ENCODE data around the gene TRMT2A.
A peak's percentile ranks its signal among the peaks of the same experiment; 100 is the strongest.
"Not testable (repeated sequence)": the region's sequence is repeated elsewhere in the genome, so short reads cannot be mapped to it uniquely, and the experiment has no call there.

The TRMT2A gene

DNA sequence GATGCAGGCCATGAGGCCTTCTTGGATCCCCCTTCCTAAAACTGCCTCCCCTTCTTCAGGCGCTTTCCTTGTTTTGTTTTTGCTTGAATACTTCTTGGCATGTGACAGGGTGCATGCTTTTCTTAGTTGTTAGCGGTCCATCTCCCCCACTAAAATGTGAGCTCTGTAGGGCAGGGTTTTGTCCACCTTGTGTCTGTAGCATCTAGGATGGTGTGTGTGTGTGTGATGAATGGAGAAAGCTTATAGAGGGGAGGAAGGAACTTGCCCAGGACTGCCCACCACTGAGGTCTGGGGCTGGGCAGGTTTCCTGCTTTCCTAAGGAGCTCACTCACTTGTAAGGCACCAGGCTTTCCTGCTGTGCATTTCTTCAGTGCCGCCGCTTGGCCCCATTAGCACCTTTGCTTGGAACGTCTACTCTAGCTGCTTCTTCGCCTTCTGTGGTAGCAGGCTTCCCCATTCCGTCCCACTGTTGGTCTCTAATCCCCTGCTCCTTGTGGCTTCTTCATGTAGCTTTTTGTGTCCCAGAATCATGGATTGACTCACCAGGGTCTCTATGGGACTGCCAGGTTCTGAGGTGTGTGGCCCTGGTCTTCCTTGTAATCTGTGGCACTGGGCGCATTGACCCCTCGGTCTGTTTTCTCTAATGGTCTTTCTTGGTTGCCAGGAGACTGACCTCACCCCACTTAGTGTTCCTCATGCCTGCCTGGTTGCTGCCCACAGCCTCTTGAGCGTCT lies 33.7 kb downstream of the TRMT2A start:
- DNase-seq: no peak

DNA sequence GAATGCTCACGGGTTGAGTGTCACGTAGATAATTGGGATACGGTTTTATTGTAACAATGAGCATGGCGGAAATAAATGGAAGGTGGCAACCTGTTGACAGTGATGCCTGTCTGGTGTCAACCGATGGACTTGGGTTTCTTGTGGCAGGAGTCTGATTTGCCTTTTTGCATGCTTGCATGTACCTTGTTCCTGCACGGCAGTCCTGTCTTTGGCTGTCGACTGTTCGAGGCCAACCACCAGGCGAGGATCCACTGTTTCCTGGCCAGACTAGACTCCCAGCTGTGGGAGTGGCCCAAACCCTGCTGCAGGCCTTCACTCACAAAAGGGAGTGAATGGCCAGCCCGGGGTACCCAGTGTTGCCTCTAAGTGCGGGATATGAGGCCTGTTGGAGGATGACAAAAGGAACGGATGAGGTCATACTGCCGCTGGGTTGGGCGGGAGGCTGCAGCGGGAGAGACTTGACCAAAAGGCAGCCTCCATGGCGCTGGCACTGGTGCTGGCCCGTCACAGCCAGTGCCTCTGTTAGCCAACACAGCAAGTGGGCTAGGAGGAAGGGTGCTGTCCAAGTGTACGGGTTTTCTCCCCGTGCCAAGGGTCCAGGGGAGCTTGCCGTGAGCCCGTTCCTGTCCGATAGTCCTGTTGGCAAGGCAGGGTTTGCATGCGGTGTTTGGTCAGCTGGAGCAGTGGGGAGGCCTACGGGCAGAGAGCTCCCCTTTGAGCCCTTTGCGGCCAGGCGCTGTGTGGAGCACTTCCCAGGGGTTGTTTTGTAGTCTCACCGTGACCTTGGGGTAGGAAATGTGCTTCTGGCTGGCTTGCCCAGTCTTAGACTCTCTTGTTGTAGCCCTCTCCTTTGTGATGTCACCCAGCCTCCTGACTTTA lies 36.0 kb downstream of the TRMT2A start:
- DNase-seq: peak; percentile 35

DNA sequence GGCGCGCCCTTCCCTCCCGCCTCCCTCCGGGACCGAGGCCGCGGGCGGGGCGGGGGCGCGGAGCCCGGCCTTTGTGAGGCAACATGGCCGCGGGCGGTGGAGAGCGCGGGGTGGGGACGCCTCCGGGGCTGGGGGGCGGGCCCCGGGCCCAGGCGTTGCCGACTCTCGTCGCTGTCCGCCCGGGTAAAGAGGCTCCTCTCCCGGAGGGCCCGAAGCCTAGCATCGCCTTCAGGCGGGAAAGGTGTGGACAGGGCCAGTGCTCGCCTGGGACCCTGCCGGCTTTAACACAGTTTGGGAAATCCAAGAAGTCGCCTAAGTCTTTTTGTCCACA lies 36.6 kb downstream of the TRMT2A start:
- DNase-seq: peak; percentile 33

DNA sequence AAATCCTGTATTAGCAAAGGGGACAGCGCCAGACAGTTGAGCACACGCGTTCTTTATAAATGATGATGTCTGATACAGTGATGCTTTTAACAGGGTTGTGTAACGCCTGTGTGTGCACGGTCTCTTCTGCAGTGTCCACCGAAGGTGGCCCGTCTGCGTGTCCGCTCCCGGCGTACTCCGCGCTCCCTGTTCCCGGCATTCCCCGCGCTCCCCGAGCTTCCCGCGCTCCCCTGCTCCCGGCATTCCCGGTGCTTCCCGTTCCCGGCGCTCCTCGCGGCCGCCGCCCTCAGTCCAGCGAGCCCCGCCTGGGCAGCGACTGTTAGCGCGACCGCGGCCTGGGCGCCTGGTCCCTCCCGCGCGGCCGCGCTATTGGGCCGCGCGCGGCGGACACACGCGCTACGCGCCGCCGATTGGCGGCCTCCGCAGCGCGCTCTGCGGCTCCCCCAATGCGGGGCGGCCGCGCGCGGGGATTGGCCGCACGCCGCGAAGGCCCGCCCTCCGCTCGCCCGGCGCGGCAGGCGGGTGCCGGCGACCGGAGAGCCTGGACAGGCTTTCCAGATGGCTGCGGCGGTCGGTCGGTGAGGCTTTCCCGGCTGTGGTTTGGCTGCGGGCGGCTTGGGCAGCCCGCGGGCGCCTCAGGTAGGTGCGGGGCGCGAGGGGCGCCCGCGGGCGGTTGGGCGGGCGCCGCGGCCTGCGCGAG lies 37.1 kb downstream of the TRMT2A start, which contains the start of gene DGCR8:
TSS of gene DGCR8 (plus strand) at position 497 of the 700 bp plus-strand sequence. CDS start 5,723 bp downstream, outside the sequence.
- peak; percentile 96 for DNase-seq

DNA sequence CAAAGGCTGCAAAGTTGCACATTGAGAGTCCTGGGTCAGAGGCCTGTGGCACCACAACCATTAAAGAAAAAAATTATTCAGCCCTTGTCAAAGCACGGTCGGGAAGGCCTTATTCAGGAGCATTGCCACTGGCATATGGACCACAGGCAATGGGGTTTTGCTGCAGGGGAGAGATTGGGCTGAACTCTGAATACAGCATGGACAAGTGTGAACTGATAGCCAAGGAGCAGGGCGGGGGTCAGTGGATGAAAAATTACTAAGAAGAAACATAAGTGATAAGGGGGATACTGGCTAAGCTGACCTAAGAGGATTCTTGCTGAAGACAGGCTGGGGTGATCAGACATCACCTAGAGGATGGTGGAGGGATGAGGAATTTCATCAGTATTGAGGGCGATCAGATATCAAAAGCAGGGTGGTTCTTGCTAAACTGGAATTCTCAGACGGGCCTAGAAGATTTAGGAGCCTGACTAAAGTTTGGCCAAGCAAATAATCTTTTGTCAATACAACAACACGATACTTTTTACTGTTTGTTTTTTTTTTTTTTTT lies 40.3 kb downstream of the TRMT2A start:
- no peak for DNase-seq

DNA sequence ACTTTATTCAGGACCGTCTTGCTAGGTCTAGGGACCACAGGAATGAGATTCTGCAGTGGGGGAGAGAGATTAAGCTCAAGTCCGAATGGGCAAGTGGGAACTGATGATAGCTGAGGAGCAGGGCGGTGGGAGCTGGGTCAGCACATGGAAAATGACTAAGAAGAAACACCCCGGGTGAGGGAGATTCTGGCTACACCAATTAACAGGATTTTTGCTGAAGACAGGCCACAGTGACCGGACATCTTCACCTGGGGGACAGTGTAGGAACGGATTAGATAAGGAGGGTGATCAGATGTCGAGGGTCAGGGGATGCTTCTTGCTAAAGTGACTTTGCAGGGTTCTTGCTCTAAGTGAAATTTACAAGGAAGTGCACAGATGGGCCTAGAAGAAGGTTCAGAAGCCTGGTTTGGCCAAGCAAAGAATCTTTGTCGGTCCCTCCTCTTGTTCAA lies 45.5 kb downstream of the TRMT2A start:
- DNase-seq: no peak

DNA sequence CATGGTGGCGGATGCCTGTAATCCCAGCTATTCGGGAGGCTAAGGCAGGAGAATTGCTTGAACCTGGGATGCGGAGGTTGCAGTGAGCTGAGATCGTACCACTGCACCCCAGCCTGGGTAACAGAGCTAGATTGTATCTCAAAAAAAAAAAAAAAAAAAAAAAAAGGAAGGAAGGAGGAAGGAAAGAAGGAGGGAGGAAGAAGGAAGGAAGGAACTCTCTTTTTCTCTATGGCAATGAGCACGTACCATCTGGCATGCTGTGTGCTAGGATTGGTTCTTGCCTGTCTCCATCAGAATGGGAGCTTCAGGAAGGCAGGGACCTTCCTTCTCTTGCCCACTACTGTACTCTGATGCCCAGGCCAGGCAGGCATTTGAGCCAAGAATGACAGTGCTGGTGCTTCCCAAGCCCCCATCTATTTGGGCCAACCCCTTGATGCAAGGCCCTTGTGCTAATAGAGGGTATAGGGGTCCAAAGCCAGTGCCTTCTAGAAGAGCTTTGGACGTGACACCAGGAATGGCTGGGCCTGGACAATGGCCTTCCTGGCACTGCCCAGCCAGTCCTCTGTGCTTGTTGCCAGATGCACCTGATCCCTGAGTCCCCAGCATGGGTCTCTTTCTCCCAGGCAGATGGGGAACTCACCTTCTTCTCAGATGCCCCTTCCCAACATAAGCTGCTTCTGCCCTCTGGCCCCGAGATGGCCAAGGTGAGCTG lies 47.5 kb downstream of the TRMT2A start:
- DNase-seq: no peak

DNA sequence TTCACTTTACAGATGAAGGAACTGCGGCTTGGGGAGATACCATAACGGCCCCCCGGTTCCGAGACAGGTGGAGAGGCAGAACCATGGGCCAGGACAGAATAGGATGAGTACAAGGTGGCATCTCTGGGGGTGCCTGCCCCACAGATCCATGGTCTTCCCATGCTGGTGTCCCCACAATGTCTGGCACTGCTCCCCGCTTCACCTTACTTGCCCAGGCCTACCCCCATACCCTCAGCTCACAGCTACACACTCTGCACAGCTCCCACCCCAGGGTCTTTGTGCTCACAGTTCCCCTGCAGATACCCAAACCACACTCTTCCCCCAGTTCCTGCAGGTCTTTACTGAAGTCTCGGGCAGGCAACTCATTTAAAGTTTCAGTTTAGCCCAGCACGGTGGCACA lies 48.4 kb downstream of the TRMT2A start:
- no peak for DNase-seq

DNA sequence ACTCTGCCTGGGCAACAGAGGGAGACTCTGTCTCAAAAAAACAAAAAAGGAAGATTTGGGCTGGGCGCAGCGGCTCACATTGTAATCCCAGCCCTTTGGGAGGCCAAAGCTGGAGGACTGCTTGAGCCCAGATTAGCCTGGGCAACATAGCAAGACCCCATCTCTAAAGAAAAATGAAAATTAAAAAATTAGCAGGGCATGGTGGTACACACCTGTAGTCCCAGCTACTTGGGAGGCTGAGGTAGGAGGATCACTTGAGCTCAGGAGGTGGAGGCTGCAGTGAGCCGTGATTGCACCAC lies 49.7 kb downstream of the TRMT2A start:
- not testable (repeated sequence) for DNase-seq

DNA sequence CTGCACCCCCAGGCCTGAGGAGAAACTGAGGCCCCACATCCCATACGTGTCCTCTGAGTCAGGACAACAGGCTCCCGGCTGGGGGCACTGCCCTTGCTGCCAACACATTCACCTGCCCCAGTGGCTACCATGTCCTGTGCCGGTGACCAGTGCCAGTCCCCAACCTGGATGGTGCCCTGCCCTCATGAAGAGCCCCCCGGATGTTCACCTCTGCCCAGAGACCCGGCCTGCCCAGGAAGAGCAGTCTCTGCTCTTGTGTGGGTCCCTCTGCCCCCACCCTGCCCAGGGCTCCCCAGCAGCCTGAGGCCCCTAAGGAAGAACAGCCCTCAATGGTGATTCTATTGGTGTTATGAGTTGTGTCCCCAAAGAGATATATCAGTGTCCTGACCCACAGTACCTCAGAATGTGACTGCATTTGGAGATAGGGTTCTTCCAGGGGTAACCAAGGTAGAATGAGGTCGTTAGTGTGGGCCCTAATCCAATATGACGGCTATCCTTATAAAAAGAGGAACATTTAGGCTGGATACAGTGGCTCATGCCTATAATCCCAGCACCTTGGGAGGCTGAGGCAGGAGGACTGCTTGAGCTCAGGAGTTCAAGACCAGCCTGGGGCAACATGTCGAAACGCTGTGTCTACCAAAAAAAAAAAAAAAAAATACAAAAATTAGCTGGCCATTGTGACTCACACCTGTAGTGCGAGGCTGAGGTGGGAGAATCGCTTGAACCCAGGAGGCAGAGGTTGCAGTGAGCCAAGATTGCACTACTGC lies 50.2 kb downstream of the TRMT2A start:
- no peak for DNase-seq

DNA sequence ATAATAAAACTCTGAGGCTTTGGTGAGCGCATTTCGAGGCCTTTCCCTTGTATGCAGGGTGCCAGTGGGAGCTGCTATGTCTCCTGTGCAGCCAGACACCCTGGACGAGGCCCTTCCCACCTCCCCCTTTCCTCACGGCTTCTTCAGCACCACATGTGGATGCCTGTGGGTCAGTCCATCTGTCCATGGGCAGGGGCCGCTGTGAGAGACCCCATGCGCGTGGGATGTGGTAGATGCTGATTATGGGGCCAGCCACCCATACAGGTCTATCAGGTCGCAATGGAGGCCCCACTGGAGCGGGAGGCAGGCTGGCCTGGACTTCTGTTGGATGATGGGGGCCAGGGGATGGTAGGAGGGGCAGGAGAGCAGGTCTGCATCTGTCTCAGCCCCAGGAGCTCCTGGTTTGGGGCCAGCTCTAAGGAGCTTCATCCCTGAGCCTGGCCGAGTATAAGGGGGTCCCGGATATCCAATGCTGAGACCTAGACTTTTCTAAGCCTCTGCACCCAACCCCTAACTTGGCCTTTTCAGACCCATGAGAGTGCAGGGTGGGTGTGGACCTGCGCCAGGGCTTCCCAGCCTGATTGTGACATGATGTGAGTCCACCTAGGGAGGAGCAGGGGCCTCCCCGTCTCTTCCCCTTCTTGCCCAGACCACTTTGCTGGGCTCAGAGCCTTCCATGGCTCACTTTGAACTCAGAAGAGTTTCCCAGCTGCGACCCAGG lies 51.0 kb downstream of the TRMT2A start:
- no peak for DNase-seq

DNA sequence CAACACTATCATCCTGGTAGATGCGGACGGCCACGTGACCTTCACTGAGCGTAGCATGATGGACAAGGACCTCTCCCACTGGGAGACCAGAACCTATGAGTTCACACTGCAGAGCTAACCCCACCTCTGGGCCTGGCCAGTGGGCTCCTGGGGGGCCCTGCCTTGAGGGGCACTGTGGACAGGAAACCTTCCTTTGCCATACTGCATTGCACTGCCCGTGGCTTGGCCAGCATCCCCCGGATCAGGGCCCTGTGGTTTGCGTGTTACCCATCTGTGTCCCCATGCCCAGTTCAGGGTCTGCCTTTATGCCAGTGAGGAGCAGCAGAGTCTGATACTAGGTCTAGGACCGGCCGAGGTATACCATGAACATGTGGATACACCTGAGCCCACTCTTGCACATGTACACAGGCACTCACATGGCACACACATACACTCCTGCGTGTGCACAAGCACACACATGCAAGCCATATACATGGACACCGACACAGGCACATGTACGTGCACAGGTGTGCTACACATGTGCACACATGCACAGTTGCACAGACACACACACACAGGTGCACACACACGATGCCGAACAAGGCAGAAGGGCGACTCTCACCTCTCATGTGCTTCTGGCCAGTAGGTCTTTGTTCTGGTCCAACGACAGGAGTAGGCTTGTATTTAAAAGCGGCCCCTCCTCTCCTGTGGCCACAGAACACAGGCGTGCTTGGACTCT lies 52.3 kb downstream of the TRMT2A start:
- no peak for DNase-seq

DNA sequence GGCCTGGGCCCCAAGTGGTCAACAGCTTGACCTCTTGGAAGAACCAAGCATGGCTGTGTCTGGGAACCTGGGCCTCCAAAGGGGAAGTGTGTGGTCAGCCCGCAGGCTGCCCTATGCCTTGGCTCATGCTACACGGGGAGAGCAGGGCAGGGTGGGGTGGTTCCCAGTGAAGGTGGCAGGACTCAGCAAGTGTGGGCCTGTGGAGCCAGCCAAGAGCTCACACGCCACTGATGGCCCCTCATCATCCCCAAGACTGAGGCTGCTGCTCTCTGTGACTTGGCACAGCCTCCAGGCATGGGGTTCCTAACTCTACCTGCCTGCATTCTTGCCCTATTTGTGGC lies 52.9 kb downstream of the TRMT2A start:
- no peak for DNase-seq

DNA sequence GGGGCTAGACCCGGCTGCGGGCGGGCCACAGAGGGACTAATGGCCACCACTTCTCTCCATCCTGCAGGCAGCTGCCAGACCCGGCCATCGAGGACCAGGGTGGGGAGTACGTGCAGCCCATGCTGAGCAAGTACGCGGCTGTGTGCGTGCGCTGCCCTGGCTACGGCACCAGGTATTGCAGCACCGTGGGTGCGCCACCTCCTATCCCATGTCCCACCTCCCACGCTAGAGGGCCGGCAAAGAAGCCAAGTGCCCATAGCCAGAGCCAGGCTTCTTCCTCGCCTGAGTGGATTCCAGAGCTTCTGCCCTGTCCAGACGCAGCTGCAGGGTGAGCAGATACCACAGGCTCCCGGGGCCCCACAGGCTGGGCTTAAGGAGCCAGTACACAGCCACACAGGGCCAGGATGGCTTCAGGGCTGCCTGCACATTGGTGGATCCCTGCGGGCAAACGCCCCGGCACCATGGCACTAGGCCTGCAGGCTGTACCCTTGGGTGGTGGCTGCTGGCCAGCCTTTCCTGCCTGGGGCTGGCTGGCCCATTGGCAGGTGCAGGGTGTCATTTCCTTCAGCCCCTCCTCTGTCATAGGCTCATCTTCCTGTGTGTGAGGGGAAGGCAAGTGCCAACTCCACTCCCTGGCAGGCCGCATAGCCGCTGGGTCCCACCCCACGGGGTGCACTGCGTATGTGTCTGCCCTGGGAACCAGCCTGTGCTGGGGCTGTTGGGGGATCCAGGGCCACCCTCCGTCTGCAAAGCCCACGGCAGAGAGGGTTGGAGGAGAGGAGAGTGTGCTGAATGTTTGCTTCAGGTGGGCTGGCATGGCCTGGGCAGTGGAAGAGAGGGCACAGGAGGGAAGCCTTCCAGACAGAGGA lies 53.5 kb downstream of the TRMT2A start:
- no peak for DNase-seq

DNA sequence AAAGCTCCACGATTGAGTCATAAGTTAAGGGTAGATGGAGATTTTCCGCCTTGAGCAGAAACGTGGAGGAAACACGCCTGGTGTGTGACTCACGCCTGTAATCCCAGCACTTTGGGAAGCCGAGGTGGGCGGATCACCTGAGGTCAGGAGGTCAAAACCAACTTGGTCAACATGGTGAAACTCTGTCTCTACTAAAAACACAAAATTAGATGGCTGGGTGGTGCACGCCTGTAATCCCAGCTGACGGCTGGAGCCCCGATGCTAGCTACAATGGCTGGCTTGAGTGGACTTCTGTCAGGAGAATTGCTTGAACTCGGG lies 54.3 kb downstream of the TRMT2A start:
- peak; percentile 71 for DNase-seq

DNA sequence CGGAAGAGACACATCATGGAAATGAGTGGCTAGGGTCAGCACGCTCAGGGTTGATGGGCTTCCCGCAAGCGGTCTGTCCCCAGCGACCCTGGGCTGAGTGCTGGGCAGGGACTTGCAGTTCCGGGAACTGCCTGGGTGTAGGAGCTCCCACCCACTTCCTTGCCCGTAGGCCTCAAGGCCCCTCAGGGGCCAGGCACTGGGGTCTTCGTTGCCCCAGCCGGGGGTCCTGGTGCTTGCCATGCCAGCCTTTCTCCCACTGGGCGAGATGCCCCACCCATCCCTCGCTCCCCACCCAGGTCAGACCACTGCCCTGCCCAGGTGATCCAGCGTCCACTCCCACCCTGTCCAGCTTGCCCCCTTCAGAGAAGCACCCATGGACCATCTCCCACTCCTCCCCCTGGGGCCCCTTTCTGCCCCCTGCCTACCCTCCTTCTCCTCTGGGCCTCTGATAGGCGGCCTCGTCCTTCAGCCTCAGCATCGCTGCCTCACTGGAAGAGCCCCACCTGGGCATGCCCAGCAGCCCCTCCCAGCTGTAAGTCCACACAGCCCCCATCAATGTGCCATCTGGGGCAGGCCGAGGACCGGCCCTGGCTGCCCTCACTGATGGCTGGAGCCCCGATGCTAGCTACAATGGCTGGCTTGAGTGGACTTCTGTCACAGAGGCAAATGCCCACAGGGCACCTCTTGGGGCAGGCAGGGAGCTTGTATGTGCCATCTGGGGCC lies 54.8 kb downstream of the TRMT2A start:
- DNase-seq: no peak

Measured in HCEC 1CT (cell line).